H54 (cell line): ENCODE measurements around the gene CCN2.

ENCODE experiments used
- DNase-seq: peaks from one replicate; pipeline ENCODE4 v3.0.0; 2011; ENCODE audit warnings: low spot score, mixed read lengths; ENCODE audit not compliant: insufficient read length
- FAIRE-seq: peaks from 3 replicates; lab custom pipeline; 2011; peaks lifted over from hg19 to GRCh38; lab: Jason Lieb, UNC
- POLR2A ChIP-seq: IDR thresholded peaks from 2 replicates; pipeline ENCODE4 v1.6.1; 2011; ENCODE audit warnings: low read depth, mild to moderate bottlenecking, low read length

Gene CCN2

DNA sequence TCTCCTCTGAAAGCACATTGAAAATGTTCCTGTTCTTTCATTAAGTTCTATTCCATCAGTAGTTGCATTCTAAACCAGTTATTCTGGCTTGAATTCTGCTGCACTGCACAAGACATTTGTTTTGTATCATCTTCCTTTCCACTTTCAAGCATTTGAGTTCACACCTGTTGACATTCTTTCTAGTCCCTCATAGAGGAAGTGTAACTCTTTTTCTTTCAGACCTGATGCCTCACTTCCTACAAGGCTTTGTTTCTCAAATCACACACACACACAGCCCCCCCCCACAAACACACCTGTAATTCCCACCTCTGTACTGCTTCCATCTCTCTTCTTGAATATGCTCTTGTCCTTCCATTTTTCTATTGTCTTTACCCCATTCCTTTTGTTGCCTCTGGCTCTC, 50.9 kb downstream of the CCN2 start:
- TF ChIP-seq POLR2A: no peak
- no peak for FAIRE-seq
- DNase-seq: no peak

DNA sequence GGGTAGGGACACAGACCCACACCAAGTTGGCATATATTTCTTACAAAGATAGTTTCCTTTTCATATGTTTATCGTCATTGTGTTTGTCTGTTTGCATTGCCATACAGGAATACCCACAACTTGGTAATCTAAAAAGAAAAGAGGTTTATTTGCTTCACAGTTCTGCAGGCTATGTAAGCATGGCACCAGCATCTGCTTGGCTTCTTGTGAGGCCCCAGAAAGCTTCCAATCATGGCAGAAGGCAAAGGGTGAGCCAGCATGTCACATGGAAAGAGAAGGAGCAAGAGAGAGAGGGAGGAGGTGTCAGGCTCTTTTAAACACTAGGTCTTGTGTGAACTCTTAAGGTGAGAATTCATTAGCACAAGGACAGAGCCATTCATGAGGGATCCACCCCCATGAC, 52.5 kb downstream of the CCN2 start:
- no peak for DNase-seq
- TF ChIP-seq POLR2A: no peak
- FAIRE-seq: no peak
